HCT116 (cell line): ENCODE data around the gene TAF1. TPM values are rescaled to one million over a fixed set of nuclear protein-coding genes. Genes with fewer than 3 reads are reported as not detected.

Experiments used
- ATAC-seq: fragments of 200-7000 bp; cut with Tn5 transposase; 2 replicates; pipeline ENCODE4 v1.9.1; 2020; ENCODE audit warnings: mild to moderate bottlenecking, moderate library complexity
- BruUV-seq: library from RNA; stranded (reverse); fragments of 400-500 nt; replicated peaks from 2 replicates; lab custom pipeline; 2021; lab: Mats Ljungman, UMichigan
- CTCF ChIA-PET: fragments of 300-600 bp; sonication (Branson Sonifier 250); formaldehyde crosslinking; loops from one replicate; lab custom pipeline; 2021; ENCODE audit warnings: antibody characterized with exemption; lab: Charles Lee
- POLR2A ChIA-PET: fragments of 300-600, 350-600 bp; sonication (Branson Sonifier 250); formaldehyde crosslinking; loops from one replicate; lab custom pipeline; 2021; ENCODE audit warnings: antibody characterized with exemption; lab: Charles Lee
- RAD21 ChIA-PET, 2 experiments: fragments of 300-600 bp; sonication (Branson Sonifier 250); formaldehyde crosslinking; loops; one replicate each; lab custom pipeline; 2023; ENCODE audit warnings: low total read pairs in 2 of 2; ENCODE audit not compliant: uncharacterized antibody in 2 of 2, unreplicated experiment in 2 of 2, low non-redundant PET in 1 of 2; lab: Charles Lee
- DNase-seq: peaks from one replicate; pipeline ENCODE4 v3.0.0-alpha.2; 2010; ENCODE audit warnings: low read depth, low spot score
- H2AFZ ChIP-seq: fragments of 200-600 bp; shearing (Covaris generic), sonication (generic); 2 replicates; pipeline ENCODE4 v1.6.1; 2017; ENCODE audit warnings: low read depth, mixed run types, mixed read lengths, antibody characterized with exemption, low read length; ENCODE audit not compliant: poor library complexity, severe bottlenecking
- H3K27ac ChIP-seq: 2 replicates; pipeline ENCODE4 v1.5.1; 2012; ENCODE audit warnings: low read depth, low read length
- H3K27me3 ChIP-seq: fragments of 200-600 bp; sonication (generic); 2 replicates; pipeline ENCODE4 v1.6.1; 2016; ENCODE audit warnings: mixed run types, low read length, mixed read lengths; ENCODE audit not compliant: insufficient read depth
- H3K36me3 ChIP-seq, 2 experiments: fragments of 200-500 bp in 1 of 2; fragments of 200-600 bp in 1 of 2; sonication (Bioruptor generic) in 1 of 2; sonication (generic) in 1 of 2; 2 replicates each; pipeline versions ENCODE4 v1.5.1 to v1.6.1; 2014 to 2016; ENCODE audit warnings: low read length in 2 of 2, inconsistent platforms in 1 of 2, mixed read lengths in 1 of 2, mixed run types in 1 of 2; ENCODE audit not compliant: insufficient read depth in 2 of 2, control insufficient read depth in 1 of 2
- H3K4me1 ChIP-seq, 2 experiments: fragments of 200-600 bp in 1 of 2; sonication (generic) in 1 of 2; 2 replicates each; pipeline versions ENCODE4 v1.5.1 to v1.6.1; 2012 to 2017; ENCODE audit warnings: low read length in 2 of 2, inconsistent platforms in 1 of 2, mild to moderate bottlenecking in 1 of 2, mixed read lengths in 1 of 2, mixed run types in 1 of 2, moderate library complexity in 1 of 2; ENCODE audit not compliant: insufficient read depth in 2 of 2, control insufficient read depth in 1 of 2
- H3K4me2 ChIP-seq: fragments of 200-600 bp; sonication (generic); 2 replicates; pipeline ENCODE4 v1.6.1; 2017; ENCODE audit warnings: mixed run types, low read length, mixed read lengths
- H3K4me3 ChIP-seq, 2 experiments: fragments of 200-600 bp in 1 of 2; sonication (generic) in 1 of 2; replicated peaks in 1 of 2; 2 replicates each; pipeline ENCODE4 v1.5.1; 2011 to 2016; ENCODE audit warnings: low read length in 2 of 2, control low read depth in 1 of 2, low read depth in 1 of 2, mild to moderate bottlenecking in 1 of 2, mixed read lengths in 1 of 2, mixed run types in 1 of 2
- H3K79me2 ChIP-seq: fragments of 200-600 bp; sonication (generic); 2 replicates; pipeline ENCODE4 v1.6.1; 2017; ENCODE audit warnings: mild to moderate bottlenecking, mixed run types, low read length, moderate library complexity, mixed read lengths; ENCODE audit not compliant: insufficient read depth
- H3K9ac ChIP-seq: fragments of 200-600 bp; sonication (generic); 2 replicates; pipeline ENCODE4 v1.6.1; 2016; ENCODE audit warnings: low read length, mixed read lengths
- H3K9me2 ChIP-seq: fragments of 200-600 bp; sonication (generic), shearing (Covaris generic); 2 replicates; pipeline ENCODE4 v1.6.1; 2017; ENCODE audit warnings: mixed run types, mild to moderate bottlenecking, moderate library complexity; ENCODE audit not compliant: insufficient read depth
- H3K9me3 ChIP-seq, 2 experiments: fragments of 200-500 bp in 1 of 2; fragments of 200-600 bp in 1 of 2; sonication (Bioruptor generic) in 1 of 2; sonication (generic) in 1 of 2; 2 replicates each; pipeline ENCODE4 v1.6.1; 2014 to 2017; ENCODE audit warnings: low read length in 2 of 2, mixed read lengths in 2 of 2, inconsistent platforms in 1 of 2, low read depth in 1 of 2, mild to moderate bottlenecking in 1 of 2, mixed run types in 1 of 2, moderate library complexity in 1 of 2; ENCODE audit not compliant: control insufficient read depth in 1 of 2, insufficient read depth in 1 of 2
- H4K20me1 ChIP-seq: fragments of 200-600 bp; sonication (generic), shearing (Covaris generic); 2 replicates; pipeline ENCODE4 v1.6.1; 2017; ENCODE audit warnings: mixed run types, mild to moderate bottlenecking, moderate library complexity; ENCODE audit not compliant: insufficient read depth
- CBX3 ChIP-seq: IDR thresholded peaks from 2 replicates; pipeline ENCODE4 v1.6.1; 2012; ENCODE audit warnings: low read depth
- CEBPB ChIP-seq: IDR thresholded peaks from 2 replicates; pipeline ENCODE4 v1.6.1; 2012; ENCODE audit warnings: low read depth
- CTCF ChIP-seq, 3 experiments: fragments of 200-600 bp in 1 of 3; sonication (generic) in 1 of 3; IDR thresholded peaks in 2 of 3; conservative IDR thresholded peaks in 1 of 3; 2 replicates each; pipeline ENCODE4 v1.5.1; 2012 to 2017; ENCODE audit warnings: low read depth in 2 of 3, low read length in 2 of 3, antibody characterized with exemption in 1 of 3, borderline replicate concordance in 1 of 3, control low read depth in 1 of 3, mild to moderate bottlenecking in 1 of 3, mixed read lengths in 1 of 3, mixed run types in 1 of 3, moderate library complexity in 1 of 3; ENCODE audit not compliant: insufficient read depth in 1 of 3
- EGR1 ChIP-seq: IDR thresholded peaks from 2 replicates; pipeline ENCODE4 v1.6.1; 2012; ENCODE audit warnings: low read depth
- ELF1 ChIP-seq: IDR thresholded peaks from 2 replicates; pipeline ENCODE4 v1.6.1; 2012; ENCODE audit warnings: low read depth, borderline replicate concordance
- EZH2 ChIP-seq: fragments of 200-600 bp; sonication (generic); IDR thresholded peaks from 2 replicates; pipeline ENCODE4 v1.6.1; 2017; ENCODE audit warnings: antibody characterized with exemption, mixed run types
- EZH2phosphoT487 ChIP-seq: fragments of 200-600 bp; IDR thresholded peaks from 2 replicates; pipeline ENCODE4 v1.6.1; 2018; ENCODE audit warnings: antibody characterized with exemption, borderline replicate concordance
- FOSL1 ChIP-seq: IDR thresholded peaks from 2 replicates; pipeline ENCODE4 v1.6.1; 2012; ENCODE audit warnings: low read depth
- JUND ChIP-seq: IDR thresholded peaks from 2 replicates; pipeline ENCODE4 v1.6.1; 2012
- MAX ChIP-seq: IDR thresholded peaks from 2 replicates; pipeline ENCODE4 v1.6.1; 2012
- POLR2A ChIP-seq: IDR thresholded peaks from 2 replicates; pipeline ENCODE4 v1.7.0; 2011; ENCODE audit warnings: borderline replicate concordance; ENCODE audit not compliant: insufficient read depth, insufficient read length; ENCODE audit errors: extremely low read depth
- POLR2AphosphoS5 ChIP-seq: IDR thresholded peaks from 2 replicates; pipeline ENCODE4 v1.6.1; 2011; ENCODE audit warnings: mild to moderate bottlenecking, low read depth, low read length, moderate library complexity
- RAD21 ChIP-seq: IDR thresholded peaks from 2 replicates; pipeline ENCODE4 v1.6.1; 2012; ENCODE audit warnings: low read depth, mild to moderate bottlenecking
- REST ChIP-seq: IDR thresholded peaks from 2 replicates; pipeline ENCODE4 v1.6.1; 2012; ENCODE audit warnings: low read depth
- SP1 ChIP-seq: IDR thresholded peaks from 2 replicates; pipeline ENCODE4 v1.6.1; 2012; ENCODE audit warnings: low read depth
- SRF ChIP-seq: IDR thresholded peaks from 2 replicates; pipeline ENCODE4 v1.6.1; 2012; ENCODE audit warnings: low read depth
- ZBTB33 ChIP-seq: IDR thresholded peaks from 2 replicates; pipeline ENCODE4 v1.6.1; 2011; ENCODE audit warnings: mild to moderate bottlenecking, low read length, moderate library complexity; ENCODE audit not compliant: insufficient replicate concordance; ENCODE audit errors: extremely low read depth
- ZFX ChIP-seq: fragments of 450-650 bp; IDR thresholded peaks from 2 replicates; pipeline ENCODE4 v1.6.1; 2017
- ZNF274 ChIP-seq: fragments of 200-500 bp; sonication (Bioruptor generic); IDR thresholded peaks from 2 replicates; pipeline ENCODE4 v1.6.1; 2014; ENCODE audit warnings: mild to moderate bottlenecking, low read depth, low read length, inconsistent platforms
- intact Hi-C: fragments of 100-400 bp; cut with micrococcal nuclease; formaldehyde crosslinking; loops from 2 replicates; pipeline ENCODE4 v1.10.0; 2022
- total RNA-seq: library from RNA; stranded (reverse); gene quantifications from one replicate; pipeline ENCODE4 v1.2.1, GENCODE V29; 2021; ENCODE audit not compliant: unreplicated experiment

The TAF1 gene
- total RNA-seq, 1 experiment from 2014 or later, result 27.7 TPM

GRCh38 chrX:71454222-71454621 is 88.1 kb downstream of the TAF1 start:
- Histone ChIP-seq H3K79me2 (no peaks in the 10 kb centered on the region), H3K36me3 (peaks cover 7 to 9% of the 10 kb centered on the region in 2 experiments; a peak in 2 of 4 replicates), H3K4me3 (no peak overlapping the region), H3K9me3 (no peaks in the 10 kb centered on the region), H3K4me2 (no peak overlapping the region), H4K20me1 (no peaks in the 10 kb centered on the region), H3K9me2 (no peaks in the 10 kb centered on the region), H3K9ac (no peak overlapping the region), H3K27ac (no peak overlapping the region), H2AFZ (no peak overlapping the region), H3K27me3 (no peaks in the 10 kb centered on the region), H3K4me1 (no peaks in the 10 kb centered on the region)
- BruUV-seq, result no TSS peak
- intact Hi-C loops, result no loop called here
- TF ChIP-seq EGR1, result no peak
- TF ChIP-seq ZFX, result no peak
- TF ChIP-seq FOSL1, result no peak
- TF ChIP-seq ZBTB33, result no peak
- no peak for TF ChIP-seq CBX3
- no peak for TF ChIP-seq CTCF (IDR thresholded peaks at IDR 0.05 in 2 of 3, conservative IDR thresholded peaks at IDR 0.05 in 1 of 3; ENCODE audit: borderline replicate concordance in 1 of 3, insufficient read depth in 1 of 3, low read depth in 2 of 3, low read length in 2 of 3)
- TF ChIP-seq JUND, result no peak
- TF ChIP-seq SRF, result no peak
- TF ChIP-seq POLR2AphosphoS5, result no peak
- no peak for TF ChIP-seq ELF1
- TF ChIP-seq RAD21, result no peak
- TF ChIP-seq EZH2, result no peak
- no peak for TF ChIP-seq POLR2A
- TF ChIP-seq REST, result no peak
- TF ChIP-seq CEBPB, result no peak
- no peak for TF ChIP-seq ZNF274
- no peak for TF ChIP-seq MAX
- no peak for TF ChIP-seq SP1
- TF ChIP-seq EZH2phosphoT487, result no peak
- RAD21 ChIA-PET, result no interaction called here
- ATAC-seq (no peak), DNase-seq (no peak)
- CTCF ChIA-PET, result no interaction called here
- POLR2A ChIA-PET, result no interaction called here
